IMR-90 (cell line): Measurements from ENCODE around the gene COL11A2. TPM values are rescaled to one million over a fixed set of nuclear protein-coding genes. Genes with fewer than 3 reads are reported as not detected.

Experiments used
- ATAC-seq: fragments of 200-7000 bp; cut with Tn5 transposase; 2 replicates; pipeline ENCODE4 v1.9.1; 2020; ENCODE audit warnings: low read depth, mild to moderate bottlenecking, moderate library complexity
- BruUV-seq: library from RNA; stranded (reverse); fragments of 400-500 nt; replicated peaks from 2 replicates; lab custom pipeline; 2021; lab: Mats Ljungman, UMichigan
- CTCF ChIA-PET: fragments of 300-600 bp; formaldehyde crosslinking; extraction: SDS; loops from one replicate; lab custom pipeline; 2021; ENCODE audit warnings: antibody characterized with exemption; lab: Yijun Ruan, JAX
- POLR2A ChIA-PET: fragments of 300-600 bp; sonication (Branson Sonifier 250); formaldehyde crosslinking; loops from one replicate; lab custom pipeline; 2022; ENCODE audit warnings: antibody characterized with exemption; ENCODE audit not compliant: unreplicated experiment; lab: Charles Lee
- DNase-seq: peaks from one replicate; pipeline ENCODE4 v3.0.0; 2013
- H2AFZ ChIP-seq: replicated peaks from 2 replicates; pipeline ENCODE3; 2013; ENCODE audit warnings: low read length, mild to moderate bottlenecking; ENCODE audit not compliant: poor library complexity
- H2AK5ac ChIP-seq: 2 replicates; pipeline ENCODE4 v1.6.1; 2013; ENCODE audit warnings: low read depth, low read length, inconsistent platforms
- H2AK9ac ChIP-seq: replicated peaks from 2 replicates; pipeline ENCODE3; 2013; ENCODE audit warnings: mild to moderate bottlenecking, low read depth, low read length, moderate library complexity; ENCODE audit not compliant: poor library complexity
- H2BK120ac ChIP-seq: 2 replicates; pipeline ENCODE4 v1.6.1; 2013; ENCODE audit warnings: low read depth, low read length, inconsistent platforms
- H2BK15ac ChIP-seq: 3 replicates; pipeline ENCODE4 v1.6.1; 2013; ENCODE audit warnings: low read depth, low read length, inconsistent platforms
- H2BK20ac ChIP-seq: 2 replicates; pipeline ENCODE4 v1.6.1; 2013; ENCODE audit warnings: low read depth, mild to moderate bottlenecking, inconsistent platforms, low read length, moderate library complexity
- H2BK5ac ChIP-seq: 2 replicates; pipeline ENCODE4 v1.6.1; 2013; ENCODE audit warnings: mild to moderate bottlenecking, low read depth, low read length, inconsistent platforms; ENCODE audit not compliant: poor library complexity, severe bottlenecking
- H3K14ac ChIP-seq: replicated peaks from 2 replicates; pipeline ENCODE4 v1.6.1; 2013; ENCODE audit warnings: low read depth, low read length, inconsistent platforms
- H3K18ac ChIP-seq: 2 replicates; pipeline ENCODE4 v1.6.1; 2013; ENCODE audit warnings: low read depth, low read length, control low read depth
- H3K23ac ChIP-seq: 2 replicates; pipeline ENCODE4 v1.6.1; 2013; ENCODE audit warnings: low read depth, low read length, inconsistent platforms
- H3K27ac ChIP-seq: 2 replicates; pipeline ENCODE4 v1.5.1; 2013; ENCODE audit warnings: mild to moderate bottlenecking, control low read depth, low read length; ENCODE audit not compliant: insufficient read depth
- H3K27me3 ChIP-seq: 2 replicates; pipeline ENCODE4 v1.6.1; 2013; ENCODE audit warnings: low read length; ENCODE audit not compliant: control insufficient read depth, insufficient read depth
- H3K36me3 ChIP-seq: 2 replicates; pipeline ENCODE4 v1.6.1; 2013; ENCODE audit warnings: low read length, mixed read lengths; ENCODE audit not compliant: control insufficient read depth, insufficient read depth
- H3K4ac ChIP-seq: 2 replicates; pipeline ENCODE4 v1.6.1; 2013; ENCODE audit warnings: low read depth, low read length, inconsistent platforms
- H3K4me1 ChIP-seq: 2 replicates; pipeline ENCODE4 v1.6.1; 2013; ENCODE audit warnings: low read length, mixed read lengths; ENCODE audit not compliant: control insufficient read depth, insufficient read depth
- H3K4me2 ChIP-seq: 2 replicates; pipeline ENCODE4 v1.6.1; 2013; ENCODE audit warnings: low read depth, mild to moderate bottlenecking, control low read depth, low read length, moderate library complexity
- H3K4me3 ChIP-seq: 2 replicates; pipeline ENCODE4 v1.5.1; 2013; ENCODE audit warnings: low read depth, mild to moderate bottlenecking, control low read depth, low read length, moderate library complexity; ENCODE audit not compliant: insufficient read depth
- H3K56ac ChIP-seq: 2 replicates; pipeline ENCODE4 v1.6.1; 2013; ENCODE audit warnings: low read length, inconsistent platforms; ENCODE audit not compliant: insufficient read depth; ENCODE audit errors: extremely low read depth
- H3K79me1 ChIP-seq, 2 experiments: 2 replicates each; pipeline ENCODE4 v1.6.1; 2013; ENCODE audit warnings: low read length in 2 of 2, inconsistent platforms in 1 of 2, low read depth in 1 of 2
- H3K9ac ChIP-seq: 2 replicates; pipeline ENCODE4 v1.6.1; 2013; ENCODE audit warnings: low read depth, low read length, control low read depth
- H3K9me1 ChIP-seq: 2 replicates; pipeline ENCODE4 v1.6.1; 2013; ENCODE audit warnings: low read length, inconsistent platforms; ENCODE audit not compliant: insufficient read depth
- H3K9me3 ChIP-seq: 2 replicates; pipeline ENCODE4 v1.6.1; 2013; ENCODE audit warnings: low read length; ENCODE audit not compliant: control insufficient read depth, insufficient read depth
- H4K20me1 ChIP-seq: 2 replicates; pipeline ENCODE4 v1.6.1; 2013; ENCODE audit warnings: low read length, inconsistent platforms; ENCODE audit not compliant: insufficient read depth
- H4K5ac ChIP-seq: 2 replicates; pipeline ENCODE4 v1.6.1; 2013; ENCODE audit warnings: mild to moderate bottlenecking, low read depth, low read length, control low read depth
- H4K8ac ChIP-seq, 2 experiments: 2 replicates each; pipeline ENCODE4 v1.6.1; 2013; ENCODE audit warnings: low read depth in 2 of 2, low read length in 2 of 2, control low read depth in 1 of 2, inconsistent platforms in 1 of 2
- H4K91ac ChIP-seq: 2 replicates; pipeline ENCODE4 v1.6.1; 2013; ENCODE audit warnings: low read depth, low read length, inconsistent platforms; ENCODE audit not compliant: insufficient read depth
- MXI1 ChIP-seq: IDR thresholded peaks from 2 replicates; pipeline ENCODE4 v1.6.1; 2012; ENCODE audit warnings: low read depth, mild to moderate bottlenecking, low read length, moderate library complexity, borderline replicate concordance
- POLR2A ChIP-seq: IDR thresholded peaks from 2 replicates; pipeline ENCODE4 v1.6.1; 2012; ENCODE audit warnings: mild to moderate bottlenecking, low read depth, low read length
- RCOR1 ChIP-seq: IDR thresholded peaks from 2 replicates; pipeline ENCODE4 v1.6.1; 2012; ENCODE audit warnings: mild to moderate bottlenecking, low read length, improper control_type of control experiment; ENCODE audit not compliant: insufficient replicate concordance
- WGBS, 2 experiments: methylation state at CpG; one replicate each; pipeline versions ENCODE4 v1.1.5 to v1.1.7; 2013; ENCODE audit warnings: missing lambda C conversion rate in 2 of 2; ENCODE audit not compliant: insufficient read length in 1 of 2; ENCODE audit errors: extremely low coverage in 2 of 2; 5-methylcytosine and 5-hydroxymethylcytosine counted together
- dilution Hi-C: fragments of 300-500 bp; cut with HindIII; formaldehyde crosslinking; loops from one replicate; pipeline ENCODE4 v1.14.3; 2018; ENCODE audit warnings: low sequenced_read_pairs; ENCODE audit not compliant: unreplicated experiment
- in situ Hi-C: fragments of 300-500 bp; cut with MboI; formaldehyde crosslinking; loops from 3 replicates; pipeline ENCODE4 v1.14.3; 2019; ENCODE audit warnings: low sequenced_read_pairs, inconsistent platforms, mixed read lengths
- intact Hi-C: fragments of 100-400 bp; cut with micrococcal nuclease; formaldehyde crosslinking; loops from 2 replicates; pipeline ENCODE4 v1.10.0; 2022
- polyA plus RNA-seq, 3 experiments: library from polyadenylated mRNA; depleted of rRNA; stranded (reverse); fragments of >200 nt; gene quantifications; 2 replicates each; pipeline ENCODE4 v1.2.3, GENCODE V29; 2012; ENCODE audit warnings: low replicate concordance in 1 of 3
- total RNA-seq: library from RNA; depleted of rRNA; stranded (reverse); fragments of >200 nt; gene quantifications from 2 replicates; pipeline ENCODE4 v1.2.3, GENCODE V29; 2012

COL11A2 gene
- total and polyA plus RNA-seq, 2 of the 4 experiments (the other 2 are of a cell fraction) = under 0.01 to 0.38 TPM

DNA sequence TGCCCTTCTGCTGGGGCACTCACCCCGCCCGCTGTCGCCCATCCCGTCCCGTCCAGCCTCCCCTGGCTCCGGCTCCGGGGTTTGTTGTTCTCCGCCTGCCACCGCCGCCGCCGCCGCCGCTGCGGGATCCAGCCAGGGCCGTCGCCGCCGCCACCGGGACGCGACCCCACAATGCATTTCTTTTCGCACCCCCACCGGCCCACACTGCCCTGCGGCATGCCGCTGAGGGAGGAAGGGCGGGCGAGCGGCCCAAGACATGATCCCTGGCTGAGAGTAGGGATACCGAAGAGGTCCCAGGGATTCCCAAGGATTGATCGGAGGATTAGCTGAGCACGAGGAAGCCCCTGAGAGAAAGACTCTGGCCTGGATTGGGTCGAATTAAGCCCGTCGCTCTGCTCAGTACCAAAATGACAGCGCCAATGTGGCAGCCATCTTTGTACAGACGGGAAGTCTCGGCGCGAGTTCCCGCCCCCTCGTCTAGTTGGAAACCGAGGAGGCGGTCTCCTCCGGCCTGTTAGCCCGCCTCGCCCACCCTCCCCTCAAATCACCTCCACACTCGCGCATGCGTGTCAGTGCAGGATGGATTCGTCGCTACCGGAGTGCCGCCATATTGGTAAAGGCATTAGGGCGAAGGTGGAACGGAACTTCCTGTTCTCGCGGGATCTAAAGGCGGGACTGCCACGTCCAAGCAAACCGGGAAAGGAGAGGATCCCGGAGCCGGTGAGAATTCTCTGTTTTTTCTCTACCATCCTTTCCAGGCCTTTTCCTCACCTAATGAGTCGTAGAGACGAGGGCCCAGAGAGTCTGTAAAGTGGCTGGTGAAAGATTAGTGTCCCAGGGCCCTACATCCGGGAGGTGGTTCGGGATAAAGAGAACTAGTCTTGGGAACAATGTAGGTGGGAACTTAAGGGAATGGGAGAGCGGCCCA lies 8.2 kb upstream of the COL11A2 start, which contains the start of the genes RXRB and SLC39A7:
Gene RXRB, minus strand, starts transcription at position 447 of the 928 bp plus-strand sequence. Its CDS starts 189 bp downstream, at position 258.
Gene SLC39A7, plus strand, starts transcription at position 649 of the 928 bp plus-strand sequence. CDS start 379 bp downstream, outside the sequence.
- H3K9me3 ChIP-seq = no peaks in the 10 kb centered on the region
- peak within 1 kb of the TSS; percentile 100 for H3K56ac ChIP-seq
- peak within 1 kb of the TSS; percentile 99 for H4K91ac ChIP-seq
- peak within 1 kb of the TSS; percentile 94 for H2BK120ac ChIP-seq
- in situ Hi-C loops (no loop called here), dilution Hi-C loops (no loop called here), intact Hi-C loops (loop anchor here (2.0 kb wide), 2 partner anchors 48 to 228 kb away; no protein-coding TSS in a partner anchor)
- DNase-seq (peak; percentile 99), ATAC-seq (peak; percentile 77)
- CTCF ChIA-PET = no interaction called here
- peak within 1 kb of the TSS; percentile 99 for H2AK5ac ChIP-seq
- peak within 1 kb of the TSS; percentile 89 for H3K18ac ChIP-seq
- BruUV-seq = no TSS peak
- H3K4me1 ChIP-seq = peaks cover 20% of the 10 kb centered on the region
- H2BK20ac ChIP-seq = peak within 1 kb of the TSS; percentile 77
- H3K4me3 ChIP-seq = peak within 1 kb of the TSS; percentile 73
- peak within 1 kb of the TSS; percentile 100 for H3K14ac ChIP-seq
- peak within 1 kb of the TSS; percentile 99 for H2AFZ ChIP-seq
- peaks cover 22 to 91% of the 10 kb centered on the region in 2 experiments; a peak in 3 of 4 replicates for H3K79me1 ChIP-seq
- TF ChIP-seq POLR2A (peak; percentile 92), RCOR1 (no peak), MXI1 (peak; percentile 63)
- peak within 1 kb of the TSS; percentile 95 for H3K27ac ChIP-seq
- H3K4ac ChIP-seq = peak within 1 kb of the TSS; percentile 99
- peak within 1 kb of the TSS; percentile 100 for H2AK9ac ChIP-seq
- WGBS, 2 experiments = 0% methylated on average over 8 of the region's 68 CpGs; no CpG with 5 or more reads in 1 of the 2 experiments
- peak within 1 kb of the TSS; percentile 80; the same call in 2 of the 3 replicates for H2BK15ac ChIP-seq
- peak within 1 kb of the TSS; percentile 81 to 100 for H4K8ac ChIP-seq
- peak within 1 kb of the TSS; percentile 98 for H3K9ac ChIP-seq
- H3K4me2 ChIP-seq = peak within 1 kb of the TSS; percentile 99
- no peaks in the 10 kb centered on the region for H3K27me3 ChIP-seq
- H2BK5ac ChIP-seq = peak within 1 kb of the TSS; percentile 97
- H4K20me1 ChIP-seq = peaks cover 60% of the 10 kb centered on the region; the same call in 1 of the 2 replicates
- H3K36me3 ChIP-seq = peaks cover 40% of the 10 kb centered on the region
- peaks cover 29% of the 10 kb centered on the region for H3K9me1 ChIP-seq
- POLR2A ChIA-PET = no interaction called here
- H3K23ac ChIP-seq = peak within 1 kb of the TSS; percentile 99
- peak within 1 kb of the TSS; percentile 92 for H4K5ac ChIP-seq
